VCaP (cell line): Measurements from ENCODE around the gene ZIC4.

Source experiments
- H3K27ac ChIP-seq: fragments of 450-650 bp; 2 replicates; pipeline ENCODE4 v1.5.1; 2017
- TF ChIP-seq, protein P1 (sequence below): fragments of 450-650 bp; conservative IDR thresholded peaks from 2 replicates; pipeline ENCODE4 v1.5.1; 2017; ENCODE audit warnings: mild to moderate bottlenecking, moderate library complexity

Gene ZIC4

DNA sequence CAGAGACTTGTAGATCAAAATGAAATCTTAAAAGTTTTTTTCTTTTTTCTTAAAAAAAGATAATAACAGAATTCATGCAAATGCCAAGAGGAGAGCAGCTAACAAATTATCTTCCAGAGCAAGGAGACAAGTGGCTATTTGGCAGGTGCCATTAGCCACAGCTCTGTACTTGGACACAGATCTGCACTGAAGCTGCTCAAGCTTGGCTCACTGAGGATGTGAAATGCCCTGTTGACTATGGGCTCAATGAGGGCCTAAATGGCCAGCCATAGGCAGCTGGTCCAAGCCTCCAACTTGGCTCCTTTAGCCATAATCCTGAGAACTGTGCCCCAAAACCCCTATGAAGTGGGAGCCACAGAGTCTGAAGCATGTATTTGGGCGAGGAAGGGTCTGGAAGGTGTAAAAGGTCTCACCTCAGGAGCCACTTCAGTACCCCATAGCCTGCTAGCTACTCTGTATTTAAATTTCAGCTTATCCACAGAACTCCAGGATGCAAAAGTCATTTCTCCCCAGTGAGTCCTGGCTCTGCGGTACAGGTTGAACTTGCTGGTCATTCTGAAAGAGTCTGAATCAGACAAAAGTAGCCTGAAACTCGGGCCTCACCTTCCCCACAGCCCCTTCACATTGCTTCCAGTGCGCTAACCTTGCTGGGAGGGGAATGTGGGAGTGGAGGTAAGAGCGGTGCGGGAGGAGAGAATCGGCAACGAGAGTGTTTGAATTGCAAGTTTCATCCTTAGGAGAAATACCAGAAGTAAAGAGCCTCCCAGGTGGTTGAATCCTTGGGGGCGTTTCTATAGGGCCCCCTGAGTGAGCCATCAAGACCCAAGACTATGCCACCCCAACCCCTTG is 48.0 kb downstream of the ZIC4 start:
- TF ChIP-seq, protein P1, sequence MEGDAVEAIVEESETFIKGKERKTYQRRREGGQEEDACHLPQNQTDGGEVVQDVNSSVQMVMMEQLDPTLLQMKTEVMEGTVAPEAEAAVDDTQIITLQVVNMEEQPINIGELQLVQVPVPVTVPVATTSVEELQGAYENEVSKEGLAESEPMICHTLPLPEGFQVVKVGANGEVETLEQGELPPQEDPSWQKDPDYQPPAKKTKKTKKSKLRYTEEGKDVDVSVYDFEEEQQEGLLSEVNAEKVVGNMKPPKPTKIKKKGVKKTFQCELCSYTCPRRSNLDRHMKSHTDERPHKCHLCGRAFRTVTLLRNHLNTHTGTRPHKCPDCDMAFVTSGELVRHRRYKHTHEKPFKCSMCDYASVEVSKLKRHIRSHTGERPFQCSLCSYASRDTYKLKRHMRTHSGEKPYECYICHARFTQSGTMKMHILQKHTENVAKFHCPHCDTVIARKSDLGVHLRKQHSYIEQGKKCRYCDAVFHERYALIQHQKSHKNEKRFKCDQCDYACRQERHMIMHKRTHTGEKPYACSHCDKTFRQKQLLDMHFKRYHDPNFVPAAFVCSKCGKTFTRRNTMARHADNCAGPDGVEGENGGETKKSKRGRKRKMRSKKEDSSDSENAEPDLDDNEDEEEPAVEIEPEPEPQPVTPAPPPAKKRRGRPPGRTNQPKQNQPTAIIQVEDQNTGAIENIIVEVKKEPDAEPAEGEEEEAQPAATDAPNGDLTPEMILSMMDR, result no peak

DNA sequence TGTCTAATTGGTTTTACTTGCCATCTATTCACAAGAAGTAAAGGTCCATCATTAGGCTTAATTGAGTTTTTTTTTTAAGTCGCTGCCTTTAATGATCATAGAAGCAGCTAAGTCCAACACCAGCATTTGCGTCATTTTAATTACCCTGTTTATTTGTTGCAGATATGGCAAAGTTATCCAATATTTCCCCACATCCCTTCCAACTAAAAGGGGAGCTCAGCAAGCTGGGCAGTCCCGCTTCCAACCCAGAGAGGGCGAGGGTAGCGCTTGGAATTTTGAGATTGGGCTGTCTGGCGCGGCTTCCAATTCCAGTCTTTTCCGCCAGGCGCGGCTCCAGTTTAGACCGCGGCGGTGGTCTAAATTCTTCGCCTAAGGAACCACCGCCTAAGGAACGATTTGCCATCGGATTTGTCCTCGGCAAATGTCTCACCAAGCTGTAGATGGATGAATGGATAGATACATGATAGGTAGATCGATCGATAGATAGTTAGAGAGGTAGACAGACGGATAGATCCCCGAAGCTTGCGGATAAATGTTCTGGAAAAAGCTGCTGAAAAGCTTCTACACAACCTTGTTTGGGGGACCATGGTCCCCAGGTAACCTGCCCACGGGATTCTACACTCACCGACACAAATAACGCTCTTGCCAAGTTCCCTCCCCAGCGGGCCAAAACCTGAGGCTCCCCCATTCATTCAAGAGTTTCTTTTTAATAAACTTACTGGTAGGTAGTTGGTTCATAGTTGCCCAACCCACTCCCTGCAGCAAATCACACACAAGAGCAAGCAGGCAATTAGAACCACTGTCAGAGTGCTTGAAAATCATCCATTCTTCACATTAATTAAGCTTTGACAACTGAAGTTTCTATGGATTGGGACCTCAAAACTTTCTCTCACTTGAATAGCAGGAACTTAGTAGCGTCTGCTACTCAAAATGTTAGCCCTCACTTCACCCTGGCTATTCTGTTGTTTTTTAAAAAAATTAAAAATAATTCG is 49.1 kb downstream of the ZIC4 start:
- H3K27ac ChIP-seq, result no peak overlapping the region
- TF ChIP-seq, protein P1, result no peak

More for the DNA sequence above, 48.0 kb downstream of the ZIC4 start:
- H3K27ac ChIP-seq, result no peak overlapping the region

DNA sequence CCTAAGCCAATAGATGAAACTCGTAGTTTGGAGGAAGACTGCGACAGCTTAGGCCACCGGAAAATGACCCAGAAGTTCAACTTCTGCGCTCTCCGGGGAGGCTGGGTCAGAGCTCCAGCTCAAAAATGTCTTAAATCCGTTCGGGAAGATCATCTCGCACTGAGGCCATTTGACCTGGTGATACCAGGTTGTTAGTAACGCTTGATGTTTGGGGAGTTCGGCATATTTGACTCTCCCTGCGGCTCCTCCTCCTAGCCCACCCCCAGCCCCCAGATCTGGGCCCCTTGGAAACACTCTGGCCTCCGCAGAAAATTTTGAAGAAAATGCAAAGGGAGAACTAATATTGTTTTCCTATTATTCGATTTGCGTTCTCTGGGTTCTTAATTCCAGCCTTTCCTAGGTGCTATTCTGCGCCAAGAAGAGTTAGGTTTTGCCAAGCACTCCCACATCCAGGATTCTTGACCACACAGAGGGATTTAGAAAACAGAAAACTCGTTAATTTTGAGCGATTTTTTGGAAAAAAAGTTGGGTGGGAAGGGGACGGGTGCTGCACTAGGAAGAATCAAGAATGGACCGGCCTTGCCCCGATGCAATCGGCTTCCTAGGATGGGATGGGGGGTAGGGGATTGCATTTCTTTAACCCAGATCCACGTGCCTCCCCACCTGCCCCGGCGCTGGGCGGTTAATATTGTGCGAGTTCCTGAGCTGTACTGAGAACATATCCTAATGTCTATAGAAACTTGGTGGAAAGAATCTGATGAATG is 50.0 kb downstream of the ZIC4 start:
- TF ChIP-seq, protein P1, result no peak
- H3K27ac ChIP-seq, result no peak overlapping the region

DNA sequence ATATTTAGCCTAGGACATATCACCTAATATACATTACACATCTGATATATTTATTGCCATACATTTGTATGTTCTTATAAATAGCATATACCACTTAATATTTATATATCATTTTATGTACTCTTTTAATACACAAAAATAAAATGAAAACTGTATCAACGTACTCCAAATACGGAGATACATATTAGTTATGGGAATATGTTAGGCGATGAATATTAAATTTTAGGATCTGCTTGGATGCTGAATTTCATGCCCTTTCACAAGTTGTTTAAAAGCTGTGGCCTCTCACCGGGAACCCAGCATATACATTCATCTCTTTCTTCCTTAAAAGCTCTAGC is 50.6 kb downstream of the ZIC4 start:
- H3K27ac ChIP-seq, result no peak overlapping the region
- TF ChIP-seq, protein P1, result no peak

DNA sequence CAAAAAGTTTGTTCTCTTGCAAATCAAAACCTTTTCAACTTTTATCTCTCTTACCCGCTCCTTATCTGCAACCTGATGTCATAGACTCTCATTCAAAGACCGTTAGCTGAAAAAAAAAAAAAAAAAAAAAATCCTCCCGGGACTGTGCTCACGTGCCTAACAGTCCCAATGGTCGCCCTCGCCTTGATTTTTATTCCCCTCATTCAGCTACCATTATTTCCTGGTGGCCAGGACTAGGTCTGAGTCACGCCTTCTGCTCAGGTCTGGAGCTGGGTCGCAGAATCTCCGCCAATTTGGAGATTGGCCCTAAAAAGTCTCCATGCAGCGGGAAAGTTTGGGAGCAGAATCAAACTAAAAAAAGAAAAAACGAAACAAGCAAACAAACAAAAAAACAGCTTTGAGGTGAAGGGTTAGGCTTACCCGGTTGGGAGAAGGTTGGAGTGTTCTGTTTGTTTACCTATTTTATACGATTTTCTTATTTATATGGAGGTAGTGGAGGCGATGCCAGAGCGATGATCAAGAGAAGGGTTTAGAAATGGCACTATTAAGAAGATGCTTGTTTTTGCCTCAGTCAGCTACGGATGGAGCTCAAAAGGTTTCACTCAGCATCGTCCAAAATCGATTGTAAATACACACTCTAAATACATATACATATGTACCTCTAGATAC is 51.1 kb downstream of the ZIC4 start:
- no peak overlapping the region for H3K27ac ChIP-seq
- TF ChIP-seq, protein P1, result no peak

DNA sequence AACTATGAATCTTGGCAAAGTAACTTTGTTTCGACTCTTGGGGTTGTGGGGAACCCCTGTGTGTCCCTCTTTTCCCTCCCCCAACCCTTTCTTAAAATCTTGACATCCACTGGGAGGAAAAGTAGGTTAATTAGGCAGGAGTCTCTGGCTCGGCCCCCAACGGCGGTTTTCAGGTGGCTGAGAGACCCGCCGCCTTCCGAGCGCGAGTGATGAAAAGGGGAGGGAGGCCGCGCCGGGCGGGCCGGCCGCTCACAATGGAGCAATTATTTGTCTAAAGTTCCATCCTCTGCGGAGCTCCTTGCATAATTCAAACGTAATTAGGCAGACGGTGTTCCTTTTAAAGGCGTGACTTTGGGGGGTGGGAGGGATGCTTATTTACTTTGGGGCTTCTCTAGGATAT is 51.7 kb downstream of the ZIC4 start:
- TF ChIP-seq, protein P1, result no peak

More for the DNA sequence above, 51.7 kb downstream of the ZIC4 start:
- no peak overlapping the region for H3K27ac ChIP-seq
